H1 (cell line): ENCODE results near the gene TMPRSS12. TPM values are rescaled to one million over a fixed set of nuclear protein-coding genes. Genes with fewer than 3 reads are reported as not detected.
A peak's percentile ranks its signal among the peaks of the same experiment; 100 is the strongest.

Experiments
- CEBPB ChIP-seq: IDR thresholded peaks from 2 replicates; pipeline ENCODE4 v1.6.1; 2012; ENCODE audit warnings: low read depth, low read length
- CHD1 ChIP-seq: IDR thresholded peaks from 2 replicates; pipeline ENCODE4 v1.6.1; 2012; ENCODE audit warnings: low read depth, low read length, improper control_type of control experiment
- CHD7 ChIP-seq: fragments of 300-600 bp; sonication (generic); IDR thresholded peaks from 2 replicates; pipeline ENCODE4 v1.7.1; 2012; ENCODE audit warnings: low read length, moderate library complexity, mild to moderate bottlenecking, inconsistent platforms; ENCODE audit not compliant: insufficient replicate concordance
- EP300 ChIP-seq, 2 experiments: IDR thresholded peaks; 1 replicate in 1 of 2; 2 replicates in 1 of 2; pipeline ENCODE4 v1.6.1; 2011 to 2012; ENCODE audit warnings: low read depth in 2 of 2, low read length in 2 of 2, mild to moderate bottlenecking in 2 of 2, borderline replicate concordance in 1 of 2, inconsistent platforms in 1 of 2, moderate library complexity in 1 of 2
- RAD21 ChIP-seq, 2 experiments: IDR thresholded peaks in 1 of 2; conservative IDR thresholded peaks in 1 of 2; 2 replicates each; pipeline ENCODE4 v1.6.1; 2011; ENCODE audit warnings: low read depth in 2 of 2, low read length in 2 of 2, improper control_type of control experiment in 1 of 2, inconsistent platforms in 1 of 2, mild to moderate bottlenecking in 1 of 2, moderate library complexity in 1 of 2
- polyA plus RNA-seq, 7 experiments: library from polyadenylated mRNA; depleted of rRNA in 3 of 7; stranded (reverse) in 5 of 7; unstranded in 2 of 7; fragments of >200 nt in 5 of 7; fragments of 200-250 nt in 2 of 7; gene quantifications; 1 replicate in 5 of 7; 2 replicates in 1 of 7; 4 replicates in 1 of 7; pipeline versions ENCODE4 v1.2.1 to v1.2.3, GENCODE V29; 2011 to 2013; ENCODE audit warnings: missing spikeins in 2 of 7, mixed read lengths in 2 of 7
- total RNA-seq: library from RNA; stranded (reverse); fragmentation: NEBNext Ultra II Directional; extraction: Animal tissue kit (Norgen Biotek cat#: 25700); gene quantifications from 2 replicates; pipeline ENCODE4 v1.2.1, GENCODE V29; 2021

The TMPRSS12 gene
- total and polyA plus RNA-seq, 2 of the 8 experiments (the other 6 are each of a cell fraction or from before 2014, with no cell fraction given) = not detected

- TF ChIP-seq CHD7 = no peak
- peak; percentile 98 for TF ChIP-seq CEBPB
- TF ChIP-seq RAD21 (IDR thresholded peaks at IDR 0.05 in 1 of 2, conservative IDR thresholded peaks at IDR 0.05 in 1 of 2; ENCODE audit: low read depth in 2 of 2, low read length in 2 of 2) = peak in 1 of 2 experiments; percentile 56
- no peak for TF ChIP-seq EP300 (IDR thresholded peaks at IDR 0.05; ENCODE audit: borderline replicate concordance in 1 of 2, low read depth in 2 of 2, low read length in 2 of 2)
- no peak for TF ChIP-seq CHD1
- TF ChIP-seq, all 59 proteins: peak for 3
Observed at GRCh38 chr12:50825372-50825838, 17.3 kb upstream of the TMPRSS12 start (continued).
